Measurements from ENCODE around the gene MED12L.

- TF ChIP-seq, protein P1, sequence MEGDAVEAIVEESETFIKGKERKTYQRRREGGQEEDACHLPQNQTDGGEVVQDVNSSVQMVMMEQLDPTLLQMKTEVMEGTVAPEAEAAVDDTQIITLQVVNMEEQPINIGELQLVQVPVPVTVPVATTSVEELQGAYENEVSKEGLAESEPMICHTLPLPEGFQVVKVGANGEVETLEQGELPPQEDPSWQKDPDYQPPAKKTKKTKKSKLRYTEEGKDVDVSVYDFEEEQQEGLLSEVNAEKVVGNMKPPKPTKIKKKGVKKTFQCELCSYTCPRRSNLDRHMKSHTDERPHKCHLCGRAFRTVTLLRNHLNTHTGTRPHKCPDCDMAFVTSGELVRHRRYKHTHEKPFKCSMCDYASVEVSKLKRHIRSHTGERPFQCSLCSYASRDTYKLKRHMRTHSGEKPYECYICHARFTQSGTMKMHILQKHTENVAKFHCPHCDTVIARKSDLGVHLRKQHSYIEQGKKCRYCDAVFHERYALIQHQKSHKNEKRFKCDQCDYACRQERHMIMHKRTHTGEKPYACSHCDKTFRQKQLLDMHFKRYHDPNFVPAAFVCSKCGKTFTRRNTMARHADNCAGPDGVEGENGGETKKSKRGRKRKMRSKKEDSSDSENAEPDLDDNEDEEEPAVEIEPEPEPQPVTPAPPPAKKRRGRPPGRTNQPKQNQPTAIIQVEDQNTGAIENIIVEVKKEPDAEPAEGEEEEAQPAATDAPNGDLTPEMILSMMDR (IDR thresholded peaks at IDR 0.05 in 2 of 3, conservative IDR thresholded peaks at IDR 0.05 in 1 of 3; ENCODE audit: borderline replicate concordance in 1 of 3, insufficient read depth in 1 of 3, low read depth in 2 of 3, low read length in 2 of 3), result no peak
- TF ChIP-seq YY1 (IDR thresholded peaks at IDR 0.05; ENCODE audit: extremely low read depth, insufficient replicate concordance, low read depth, low read length) (no peak), POLR2AphosphoS5 (IDR thresholded peaks at IDR 0.05; ENCODE audit: low read depth, low read length) (no peak), POLR2A (IDR thresholded peaks at IDR 0.05; ENCODE audit: borderline replicate concordance, extremely low read depth, insufficient read depth, insufficient read length) (no peak), EZH2 (IDR thresholded peaks at IDR 0.05) (no peak), SRF (IDR thresholded peaks at IDR 0.05; ENCODE audit: low read depth) (no peak), ZFX (IDR thresholded peaks at IDR 0.05) (no peak), SP1 (IDR thresholded peaks at IDR 0.05; ENCODE audit: low read depth) (no peak), JUND (IDR thresholded peaks at IDR 0.05) (no peak)
Observed at GRCh38 chr3:151460228-151460627, 374.8 kb downstream of the MED12L start.
